Measurements from ENCODE around the gene OR8G1.

Gene OR8G1

DNA sequence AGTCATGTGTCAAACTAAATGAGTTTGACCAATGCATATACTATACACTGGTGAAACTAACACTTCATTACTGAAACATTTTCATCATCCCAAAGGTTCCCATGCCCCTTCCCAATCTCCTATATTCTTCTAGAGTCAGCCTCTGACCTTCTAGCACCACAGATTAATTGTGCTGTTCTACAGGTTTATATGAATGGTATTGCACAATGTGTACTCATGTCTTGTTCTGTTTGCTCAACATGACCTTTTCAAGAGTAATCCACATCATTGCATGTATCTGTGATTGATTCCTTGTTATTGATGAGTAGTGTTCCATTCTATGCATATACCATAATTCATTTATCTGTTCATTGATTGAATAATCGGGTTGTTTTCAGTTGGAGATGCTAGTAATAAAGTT is 7.5 kb upstream of the OR8G1 start:
- TF ChIP-seq FOXP2 (optimal IDR thresholded peaks at IDR 0.05; ENCODE audit: borderline replicate concordance, extremely low read depth, extremely low read length, insufficient read depth), result no peak
- TF ChIP-seq TAF1 (IDR thresholded peaks at IDR 0.05; ENCODE audit: borderline replicate concordance, insufficient read depth, low read length), result no peak
- TF ChIP-seq POLR2AphosphoS5 (IDR thresholded peaks at IDR 0.05; ENCODE audit: low read depth, low read length), result no peak
- TF ChIP-seq SIN3A (IDR thresholded peaks at IDR 0.05; ENCODE audit: borderline replicate concordance, insufficient read depth, low read length), result no peak
- TF ChIP-seq, protein P1, sequence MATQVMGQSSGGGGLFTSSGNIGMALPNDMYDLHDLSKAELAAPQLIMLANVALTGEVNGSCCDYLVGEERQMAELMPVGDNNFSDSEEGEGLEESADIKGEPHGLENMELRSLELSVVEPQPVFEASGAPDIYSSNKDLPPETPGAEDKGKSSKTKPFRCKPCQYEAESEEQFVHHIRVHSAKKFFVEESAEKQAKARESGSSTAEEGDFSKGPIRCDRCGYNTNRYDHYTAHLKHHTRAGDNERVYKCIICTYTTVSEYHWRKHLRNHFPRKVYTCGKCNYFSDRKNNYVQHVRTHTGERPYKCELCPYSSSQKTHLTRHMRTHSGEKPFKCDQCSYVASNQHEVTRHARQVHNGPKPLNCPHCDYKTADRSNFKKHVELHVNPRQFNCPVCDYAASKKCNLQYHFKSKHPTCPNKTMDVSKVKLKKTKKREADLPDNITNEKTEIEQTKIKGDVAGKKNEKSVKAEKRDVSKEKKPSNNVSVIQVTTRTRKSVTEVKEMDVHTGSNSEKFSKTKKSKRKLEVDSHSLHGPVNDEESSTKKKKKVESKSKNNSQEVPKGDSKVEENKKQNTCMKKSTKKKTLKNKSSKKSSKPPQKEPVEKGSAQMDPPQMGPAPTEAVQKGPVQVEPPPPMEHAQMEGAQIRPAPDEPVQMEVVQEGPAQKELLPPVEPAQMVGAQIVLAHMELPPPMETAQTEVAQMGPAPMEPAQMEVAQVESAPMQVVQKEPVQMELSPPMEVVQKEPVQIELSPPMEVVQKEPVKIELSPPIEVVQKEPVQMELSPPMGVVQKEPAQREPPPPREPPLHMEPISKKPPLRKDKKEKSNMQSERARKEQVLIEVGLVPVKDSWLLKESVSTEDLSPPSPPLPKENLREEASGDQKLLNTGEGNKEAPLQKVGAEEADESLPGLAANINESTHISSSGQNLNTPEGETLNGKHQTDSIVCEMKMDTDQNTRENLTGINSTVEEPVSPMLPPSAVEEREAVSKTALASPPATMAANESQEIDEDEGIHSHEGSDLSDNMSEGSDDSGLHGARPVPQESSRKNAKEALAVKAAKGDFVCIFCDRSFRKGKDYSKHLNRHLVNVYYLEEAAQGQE (IDR thresholded peaks at IDR 0.05; ENCODE audit: insufficient read depth in 1 of 2, low read depth in 2 of 2, low read length in 2 of 2), result no peak

DNA sequence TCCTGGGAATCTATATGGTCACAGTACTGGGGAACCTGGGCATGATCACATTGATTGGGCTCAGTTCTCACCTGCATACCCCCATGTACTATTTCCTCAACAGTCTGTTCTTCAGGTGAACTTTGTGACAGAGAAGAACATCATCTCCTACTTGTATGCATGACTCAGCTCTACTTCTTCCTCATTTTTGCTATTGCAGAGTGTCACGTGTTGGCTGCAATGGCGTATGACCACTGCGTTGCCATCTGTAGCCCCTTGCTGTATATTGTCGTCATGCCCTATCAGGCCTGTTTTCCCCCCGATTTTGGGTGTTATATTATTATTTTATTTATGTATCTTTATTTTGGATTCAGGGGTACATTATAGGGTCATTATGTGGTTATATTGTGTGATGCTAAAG is 2.4 kb upstream of the OR8G1 start:
- TF ChIP-seq, protein P1 (IDR thresholded peaks at IDR 0.05; ENCODE audit: insufficient read depth in 1 of 2, low read depth in 2 of 2, low read length in 2 of 2), result no peak
- TF ChIP-seq POLR2AphosphoS5 (IDR thresholded peaks at IDR 0.05; ENCODE audit: low read depth, low read length) (no peak), FOXP2 (optimal IDR thresholded peaks at IDR 0.05; ENCODE audit: borderline replicate concordance, extremely low read depth, extremely low read length, insufficient read depth) (no peak), SIN3A (IDR thresholded peaks at IDR 0.05; ENCODE audit: borderline replicate concordance, insufficient read depth, low read length) (no peak), TAF1 (IDR thresholded peaks at IDR 0.05; ENCODE audit: borderline replicate concordance, insufficient read depth, low read length) (no peak)

DNA sequence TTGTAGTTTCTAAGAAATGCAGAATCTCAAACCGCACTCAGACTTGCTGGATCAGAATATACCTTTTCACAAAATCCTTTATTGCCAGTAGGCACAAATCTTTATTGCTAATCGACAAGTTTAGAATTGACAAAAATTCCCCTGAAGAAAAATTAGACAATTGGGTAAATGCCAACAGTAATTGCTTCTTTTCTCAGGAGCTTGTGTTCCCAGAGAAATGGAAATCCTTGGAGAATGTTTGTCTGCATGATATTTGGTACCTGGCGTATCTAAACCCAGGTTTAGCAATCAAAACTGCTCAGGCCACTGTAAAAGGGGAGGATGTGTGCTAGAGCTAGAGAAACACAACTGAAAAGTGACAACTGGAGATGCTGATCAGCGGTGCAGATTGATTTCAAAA is 15.2 kb downstream of the OR8G1 start, which contains the start of gene OR8G5:
Gene OR8G5, plus strand, starts transcription at position 301 of the 400 bp plus-strand sequence. CDS start 8,556 bp downstream, outside the sequence.
- TF ChIP-seq POLR2AphosphoS5 (IDR thresholded peaks at IDR 0.05; ENCODE audit: low read depth, low read length), result no peak
- TF ChIP-seq FOXP2 (optimal IDR thresholded peaks at IDR 0.05; ENCODE audit: borderline replicate concordance, extremely low read depth, extremely low read length, insufficient read depth), result no peak

DNA sequence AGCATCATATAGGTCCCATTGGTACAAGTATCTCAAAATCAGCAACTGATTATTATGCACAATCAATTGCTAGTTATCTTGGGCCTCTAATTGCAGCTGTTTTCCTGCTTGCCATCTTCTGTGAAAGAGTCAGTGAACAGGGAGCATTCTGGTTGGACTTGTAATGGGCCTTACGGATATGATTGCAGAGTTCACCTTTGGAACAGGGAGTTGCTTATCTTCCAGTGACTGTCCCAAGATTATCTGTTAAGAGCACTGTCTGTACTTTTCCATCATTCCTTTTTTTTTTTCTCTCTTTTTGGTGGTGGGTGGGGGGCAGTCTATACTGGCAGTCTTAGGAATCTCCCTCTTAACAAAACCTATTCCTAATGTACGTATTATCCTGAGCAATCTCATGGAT is 33.1 kb downstream of the OR8G1 start:
- TF ChIP-seq POLR2AphosphoS5 (IDR thresholded peaks at IDR 0.05; ENCODE audit: low read depth, low read length), result no peak
- TF ChIP-seq, protein P1 (IDR thresholded peaks at IDR 0.05; ENCODE audit: insufficient read depth in 1 of 2, low read depth in 2 of 2, low read length in 2 of 2), result no peak
- TF ChIP-seq TAF1 (IDR thresholded peaks at IDR 0.05; ENCODE audit: borderline replicate concordance, insufficient read depth, low read length), result no peak
- no peak for TF ChIP-seq SIN3A (IDR thresholded peaks at IDR 0.05; ENCODE audit: borderline replicate concordance, insufficient read depth, low read length)
- TF ChIP-seq FOXP2 (optimal IDR thresholded peaks at IDR 0.05; ENCODE audit: borderline replicate concordance, extremely low read depth, extremely low read length, insufficient read depth), result no peak

DNA sequence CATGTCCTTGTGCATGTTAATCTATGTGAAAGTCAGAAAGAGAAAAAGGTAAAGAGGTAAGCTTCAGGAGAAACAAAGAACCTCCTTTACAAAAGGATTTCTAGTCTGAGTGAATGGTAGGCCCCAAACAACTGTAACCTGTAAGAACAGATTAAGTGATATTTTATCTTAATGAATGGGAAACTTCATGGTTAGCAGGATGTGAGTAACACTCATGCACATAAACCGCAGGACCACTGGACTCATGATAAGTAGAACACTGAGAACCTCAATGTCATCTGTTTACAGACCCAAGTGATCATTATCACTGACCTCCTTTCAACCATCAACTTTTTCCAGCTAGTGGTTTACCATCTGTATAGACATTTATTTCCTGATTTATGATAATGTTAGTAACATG is 35.2 kb downstream of the OR8G1 start:
- TF ChIP-seq FOXP2 (optimal IDR thresholded peaks at IDR 0.05; ENCODE audit: borderline replicate concordance, extremely low read depth, extremely low read length, insufficient read depth), result peak; percentile 61
- no peak for TF ChIP-seq SIN3A (IDR thresholded peaks at IDR 0.05; ENCODE audit: borderline replicate concordance, insufficient read depth, low read length)
- peak; percentile 51; the same call in 1 of the 2 replicates for TF ChIP-seq TAF1 (IDR thresholded peaks at IDR 0.05; ENCODE audit: borderline replicate concordance, insufficient read depth, low read length)
- TF ChIP-seq POLR2AphosphoS5 (IDR thresholded peaks at IDR 0.05; ENCODE audit: low read depth, low read length), result no peak; the same call in 1 of the 2 replicates
- TF ChIP-seq, protein P1 (IDR thresholded peaks at IDR 0.05; ENCODE audit: insufficient read depth in 1 of 2, low read depth in 2 of 2, low read length in 2 of 2), result no peak

Data from PFSK-1 (cell line).